HuH-7.5 (cell line): ENCODE data around the gene ZSCAN18.

ENCODE experiments used
- DNase-seq: peaks from one replicate; pipeline ENCODE4 v3.0.0; 2011; ENCODE audit warnings: low spot score

The ZSCAN18 gene

GRCh38 chr19:58044391-58044790 is 53.6 kb downstream of the ZSCAN18 start:
- no peak for DNase-seq

- no peak for DNase-seq
Observed at GRCh38 chr19:58042495-58043340, 55.3 kb downstream of the ZSCAN18 start.

- DNase-seq, result no peak
Observed at GRCh38 chr19:58040751-58041525, 57.1 kb downstream of the ZSCAN18 start.

- DNase-seq, result no peak
Observed at GRCh38 chr19:58038688-58039204, 59.3 kb downstream of the ZSCAN18 start.

- no peak for DNase-seq
Observed at GRCh38 chr19:58037927-58038687, 59.9 kb downstream of the ZSCAN18 start.

- no peak for DNase-seq
Observed at GRCh38 chr19:58035863-58036262, 62.2 kb downstream of the ZSCAN18 start.

- DNase-seq, result no peak
Observed at GRCh38 chr19:58034477-58034793, 63.6 kb downstream of the ZSCAN18 start.
